T-cell (primary cell): ENCODE results near the gene MRPS6. TPM values are rescaled to one million over a fixed set of nuclear protein-coding genes. Genes with fewer than 3 reads are reported as not detected.

Experiments
- ATAC-seq, 4 experiments: fragments of 200-7000 bp in 3 of 4; fragments of 150-1000 bp in 1 of 4; cut with Tn5 transposase; replicated peaks in 1 of 4; 1 replicate in 3 of 4; 2 replicates in 1 of 4; pipeline ENCODE4 v1.10.0; 2021; ENCODE audit warnings: moderate library complexity in 3 of 4, mild to moderate bottlenecking in 2 of 4, moderate number of reproducible peaks in 1 of 4
- CTCF ChIA-PET, 2 donors: fragments of 300-600 bp; sonication (Branson Sonifier 250); formaldehyde crosslinking; loops; one replicate each; lab custom pipeline; 2022; ENCODE audit warnings: antibody characterized with exemption in 2 of 2; lab: Charles Lee
- POLR2A ChIA-PET, 2 donors: fragments of 300-600 bp; sonication (Branson Sonifier 250); formaldehyde crosslinking; loops; one replicate each; lab custom pipeline; 2022; ENCODE audit warnings: antibody characterized with exemption in 2 of 2; lab: Charles Lee
- DNase-seq, 35 experiments: peaks; one replicate each; pipeline versions ENCODE4 v3.0.0 to v3.0.0-alpha.2; 2013 to 2023
- H3K27ac ChIP-seq: one replicate; pipeline ENCODE4 v1.5.1; 2013; ENCODE audit warnings: low read length
- H3K27me3 ChIP-seq, 2 experiments: replicated peaks in 1 of 2; 1 replicate in 1 of 2; 2 replicates in 1 of 2; pipeline versions ENCODE4 v1.6.1 to v1.7.0; 2013; ENCODE audit warnings: low read length in 1 of 2, mixed read lengths in 1 of 2; ENCODE audit not compliant: control insufficient read depth in 2 of 2, insufficient read depth in 2 of 2; ENCODE audit errors: extremely low read depth in 1 of 2
- H3K36me3 ChIP-seq, 2 donors: 1 replicate in 1 of 2; 2 replicates in 1 of 2; pipeline versions ENCODE4 v1.6.1 to v1.7.0; 2013; ENCODE audit warnings: low read length in 1 of 2; ENCODE audit not compliant: control insufficient read depth in 2 of 2, insufficient read depth in 1 of 2; ENCODE audit errors: extremely low read depth in 1 of 2
- H3K4me1 ChIP-seq, 2 experiments: 1 replicate in 1 of 2; 2 replicates in 1 of 2; pipeline versions ENCODE4 v1.6.1 to v1.7.0; 2013; ENCODE audit warnings: low read length in 2 of 2, mixed read lengths in 1 of 2; ENCODE audit not compliant: insufficient read depth in 2 of 2, control insufficient read depth in 1 of 2; ENCODE audit errors: extremely low read depth in 1 of 2
- H3K4me3 ChIP-seq, 2 donors: 1 replicate in 1 of 2; 2 replicates in 1 of 2; pipeline versions ENCODE4 v1.5.1 to v1.7.0; 2013; ENCODE audit warnings: mild to moderate bottlenecking in 2 of 2, low read length in 1 of 2, moderate library complexity in 1 of 2; ENCODE audit not compliant: control insufficient read depth in 1 of 2; ENCODE audit errors: extremely low read depth in 1 of 2
- H3K9me3 ChIP-seq: 2 replicates; pipeline ENCODE4 v1.7.0; 2013
- H3K27ac Mint-ChIP-seq, 2 donors: one replicate each; pipeline ENCODE4 v1.8.0; 2020 to 2021; ENCODE audit warnings: mild to moderate bottlenecking in 2 of 2, mixed read lengths in 2 of 2
- H3K27me3 Mint-ChIP-seq, 2 donors: one replicate each; pipeline ENCODE4 v1.8.0; 2021 to 2022; ENCODE audit warnings: mixed read lengths in 2 of 2
- H3K36me3 Mint-ChIP-seq: one replicate; pipeline ENCODE4 v1.8.0; 2021; ENCODE audit warnings: mixed read lengths
- H3K4me1 Mint-ChIP-seq, 3 donors: one replicate each; pipeline ENCODE4 v1.8.0; 2020 to 2022; ENCODE audit warnings: mixed read lengths in 3 of 3, mild to moderate bottlenecking in 1 of 3
- H3K4me3 Mint-ChIP-seq, 3 donors: one replicate each; pipeline ENCODE4 v1.8.0; 2020 to 2022; ENCODE audit warnings: mild to moderate bottlenecking in 3 of 3, mixed read lengths in 3 of 3, moderate library complexity in 3 of 3
- H3K9me3 Mint-ChIP-seq, 3 donors: one replicate each; pipeline ENCODE4 v1.8.0; 2020 to 2022; ENCODE audit warnings: mixed read lengths in 3 of 3
- WGBS: methylation state at CpG from one replicate; pipeline ENCODE4 v1.1.5; 2013; ENCODE audit warnings: missing lambda C conversion rate; ENCODE audit not compliant: insufficient coverage; 5-methylcytosine and 5-hydroxymethylcytosine counted together
- total RNA-seq, 35 experiments: library from RNA in 6 of 35; stranded (reverse) in 6 of 35; fragments of 120-200 nt in 1 of 35; gene quantifications; one replicate each; pipeline versions ENCODE4 v1.2.1 to v1.2.4 and lab custom pipeline; 2013 to 2026

MRPS6 gene
- total RNA-seq, 5 donors from 2014 or later (not counting 1 experiment from before 2014, with no cell fraction given), result 29.0 to 98.1 (median 75.0) TPM

- Histone ChIP-seq H3K4me1 (peaks cover 35 to 40% of the 10 kb centered on the region in 2 experiments), H3K9me3 (no peaks in the 10 kb centered on the region), H3K4me3 (peak overlapping the region; percentile 68 to 74), H3K27me3 (no peaks in the 10 kb centered on the region), H3K27ac (peak overlapping the region; percentile 9), H3K36me3 (no peaks in the 10 kb centered on the region)
- Mint-ChIP-seq H3K9me3 (no peaks in the 10 kb centered on the region), H3K27ac (peak overlapping the region; percentile 87 to 88), H3K36me3 (peaks cover 26% of the 10 kb centered on the region), H3K4me3 (peak overlapping the region; percentile 92 to 97 (median 96)), H3K27me3 (no peaks in the 10 kb centered on the region), H3K4me1 (peaks cover 54 to 63% (median 55%) of the 10 kb centered on the region in 3 donors)
- POLR2A ChIA-PET, result interaction anchor here in 1 of 2 donors (0.7 kb wide), 1 partner anchor 150 kb away, joined by 3 read pairs; no protein-coding TSS in a partner anchor
- CTCF ChIA-PET, result interaction anchor here in 1 of 2 donors (0.9 to 2.1 kb wide), 7 partner anchors 10 to 274 kb away, joined by 3 to 9 read pairs (median 4); no protein-coding TSS in a partner anchor
- ATAC-seq (no peak), DNase-seq (peak in 4 of 35 experiments; percentile 11 to 41 (median 26))
- 27% methylated on average over 14 of the region's 32 CpGs for WGBS
Observed at GRCh38 chr21:34074283-34075090, 1.1 kb downstream of the MRPS6 start.

GRCh38 chr21:34075091-34075425 lies 1.7 kb downstream of the MRPS6 start:
- no CpG with 5 or more reads among the region's 2 CpGs for WGBS
- Mint-ChIP-seq H3K9me3 (no peaks in the 10 kb centered on the region), H3K36me3 (peaks cover 31% of the 10 kb centered on the region), H3K27me3 (no peaks in the 10 kb centered on the region), H3K27ac (peak overlapping the region; percentile 87 to 88), H3K4me1 (peaks cover 60 to 68% (median 61%) of the 10 kb centered on the region in 3 donors), H3K4me3 (peak overlapping the region; percentile 92 to 97 (median 96))
- ATAC-seq, result no peak
- Histone ChIP-seq H3K27me3 (no peaks in the 10 kb centered on the region), H3K27ac (no peak overlapping the region), H3K4me1 (peaks cover 39 to 45% of the 10 kb centered on the region in 2 experiments), H3K9me3 (no peaks in the 10 kb centered on the region), H3K4me3 (peak overlapping the region; percentile 68 to 74), H3K36me3 (no peaks in the 10 kb centered on the region)
- ChIA-PET POLR2A (interaction anchor here in 1 of 2 donors (0.8 kb wide), 1 partner anchor 141 kb away, joined by 7 read pairs; no protein-coding TSS in a partner anchor), CTCF (interaction anchor here in 1 of 2 donors (0.9 to 1.7 kb wide), 4 partner anchors 17 to 273 kb away, joined by 3 to 6 read pairs (median 4); no protein-coding TSS in a partner anchor)
- DNase-seq, result no peak

GRCh38 chr21:34075760-34076660 lies 2.6 kb downstream of the MRPS6 start:
- Mint-ChIP-seq H3K9me3 (no peaks in the 10 kb centered on the region), H3K36me3 (peaks cover 40% of the 10 kb centered on the region), H3K27ac (peak overlapping the region; percentile 87 to 88), H3K27me3 (no peaks in the 10 kb centered on the region), H3K4me3 (peak overlapping the region; percentile 92 to 97 (median 96)), H3K4me1 (peaks cover 70 to 78% (median 70%) of the 10 kb centered on the region in 3 donors)
- H3K27ac ChIP-seq, result peak overlapping the region; percentile 5
- no peaks in the 10 kb centered on the region for H3K9me3 ChIP-seq
- H3K36me3 ChIP-seq, result no peaks in the 10 kb centered on the region
- no peak overlapping the region for H3K4me3 ChIP-seq
- no peaks in the 10 kb centered on the region for H3K27me3 ChIP-seq
- 25% methylated on average over 3 of the region's 9 CpGs for WGBS
- peak in 1 of 35 experiments; percentile 32 for DNase-seq
- CTCF ChIA-PET, result interaction anchor here in 1 of 2 donors (1.0 to 1.3 kb wide), 3 partner anchors 16 to 272 kb away, joined by 3 to 6 read pairs (median 4); no protein-coding TSS in a partner anchor
- no peak for ATAC-seq
- peaks cover 39 to 45% of the 10 kb centered on the region in 2 experiments for H3K4me1 ChIP-seq
- POLR2A ChIA-PET, result interaction anchor here (0.6 to 1.3 kb wide), 5 partner anchors 116 to 148 kb away, joined by 3 to 7 read pairs (median 4); no protein-coding TSS in a partner anchor

GRCh38 chr21:34076835-34077234 lies 3.5 kb downstream of the MRPS6 start:
- H3K9me3 Mint-ChIP-seq, result no peaks in the 10 kb centered on the region
- whole genome bisulfite sequencing, result no CpG with 5 or more reads among the region's 1 CpG
- no peaks in the 10 kb centered on the region for H3K36me3 ChIP-seq
- DNase-seq (no peak), ATAC-seq (no peak)
- H3K4me3 Mint-ChIP-seq, result peak overlapping the region; percentile 7 to 97 (median 96)
- H3K27ac ChIP-seq, result no peak overlapping the region
- no peaks in the 10 kb centered on the region for H3K9me3 ChIP-seq
- peaks cover 47% of the 10 kb centered on the region for H3K36me3 Mint-ChIP-seq
- no peaks in the 10 kb centered on the region for H3K27me3 ChIP-seq
- no peaks in the 10 kb centered on the region for H3K27me3 Mint-ChIP-seq
- H3K4me3 ChIP-seq, result no peak overlapping the region
- H3K4me1 Mint-ChIP-seq, result peaks cover 77 to 85% (median 77%) of the 10 kb centered on the region in 3 donors
- peaks cover 39 to 45% of the 10 kb centered on the region in 2 experiments for H3K4me1 ChIP-seq
- POLR2A ChIA-PET, result interaction anchor here (1.2 to 2.2 kb wide), 3 partner anchors 16 to 128 kb away, joined by 3 to 5 read pairs (median 4); no protein-coding TSS in a partner anchor
- H3K27ac Mint-ChIP-seq, result peak overlapping the region; percentile 21 to 69
- CTCF ChIA-PET, result interaction anchor here in 1 of 2 donors (1.3 kb wide), 1 partner anchor 271 kb away, joined by 3 read pairs; no protein-coding TSS in a partner anchor

GRCh38 chr21:34077888-34078287 lies 4.5 kb downstream of the MRPS6 start:
- POLR2A ChIA-PET, result interaction anchor here (0.8 to 2.2 kb wide), 2 partner anchors 15 to 129 kb away, joined by 3 to 5 read pairs; no protein-coding TSS in a partner anchor
- H3K27me3 Mint-ChIP-seq, result no peaks in the 10 kb centered on the region
- DNase-seq, result no peak

More at GRCh38 chr21:34077888-34078287, 4.5 kb downstream of the MRPS6 start:
- H3K4me1 ChIP-seq, result peaks cover 33 to 45% of the 10 kb centered on the region in 2 experiments
- peak overlapping the region; percentile 71 to 83 for H3K27ac Mint-ChIP-seq
- H3K4me1 Mint-ChIP-seq, result peaks cover 83 to 87% (median 84%) of the 10 kb centered on the region in 3 donors
- no peak overlapping the region for H3K27ac ChIP-seq
- H3K4me3 ChIP-seq, result no peak overlapping the region
- H3K27me3 ChIP-seq, result no peaks in the 10 kb centered on the region
- no peaks in the 10 kb centered on the region for H3K9me3 Mint-ChIP-seq
- no peaks in the 10 kb centered on the region for H3K9me3 ChIP-seq
- H3K4me3 Mint-ChIP-seq, result peak overlapping the region; percentile 54 to 97 (median 56)
- H3K36me3 Mint-ChIP-seq, result peaks cover 57% of the 10 kb centered on the region
- ATAC-seq, result no peak
- no CpG with 5 or more reads among the region's 1 CpG for WGBS
- no peaks in the 10 kb centered on the region for H3K36me3 ChIP-seq
- CTCF ChIA-PET, result interaction anchor here (0.6 to 0.8 kb wide), 3 partner anchors 14 to 1810 kb away, joined by 3 read pairs; no protein-coding TSS in a partner anchor
